H9 (cell line): ENCODE measurements around the gene PIK3R5. TPM values are rescaled to one million over a fixed set of nuclear protein-coding genes. Genes with fewer than 3 reads are reported as not detected.
A peak's percentile ranks its signal among the peaks of the same experiment; 100 is the strongest.

Experiments used
- DNase-seq: peaks from one replicate; pipeline ENCODE4 v3.0.0-alpha.2; 2017
- H2AFZ ChIP-seq: one replicate; pipeline ENCODE4 v1.6.1; 2013; ENCODE audit warnings: mild to moderate bottlenecking, low read length, control low read depth, moderate library complexity
- H2AK5ac ChIP-seq: 2 replicates; pipeline ENCODE4 v1.6.1; 2013; ENCODE audit warnings: low read length, control low read depth, mixed read lengths; ENCODE audit not compliant: insufficient read length
- H2BK120ac ChIP-seq: one replicate; pipeline ENCODE4 v1.6.1; 2013; ENCODE audit warnings: low read depth, mild to moderate bottlenecking, low read length, control low read depth, inconsistent platforms; ENCODE audit not compliant: poor library complexity, severe bottlenecking
- H2BK12ac ChIP-seq: 2 replicates; pipeline ENCODE4 v1.6.1; 2013; ENCODE audit warnings: low read length, control low read depth, mixed read lengths, low read depth; ENCODE audit not compliant: insufficient read length
- H2BK15ac ChIP-seq: 2 replicates; pipeline ENCODE4 v1.6.1; 2013; ENCODE audit warnings: low read depth, low read length, control low read depth
- H2BK20ac ChIP-seq: one replicate; pipeline ENCODE4 v1.6.1; 2013; ENCODE audit warnings: low read depth, mild to moderate bottlenecking, low read length, control low read depth, inconsistent platforms; ENCODE audit not compliant: poor library complexity, severe bottlenecking
- H2BK5ac ChIP-seq: 2 replicates; pipeline ENCODE4 v1.6.1; 2013; ENCODE audit warnings: low read length, control low read depth, mixed read lengths; ENCODE audit not compliant: insufficient read length
- H3K14ac ChIP-seq: 2 replicates; pipeline ENCODE4 v1.6.1; 2013; ENCODE audit warnings: low read length, control low read depth; ENCODE audit not compliant: insufficient read depth
- H3K18ac ChIP-seq: 2 replicates; pipeline ENCODE4 v1.6.1; 2013; ENCODE audit warnings: low read depth, mild to moderate bottlenecking, mixed read lengths, low read length, control low read depth; ENCODE audit not compliant: insufficient read length
- H3K23ac ChIP-seq: 2 replicates; pipeline ENCODE4 v1.6.1; 2013; ENCODE audit warnings: low read length, control low read depth, mixed read lengths, low read depth; ENCODE audit not compliant: insufficient read length
- H3K23me2 ChIP-seq: 2 replicates; pipeline ENCODE4 v1.6.1; 2013; ENCODE audit warnings: low read depth, mild to moderate bottlenecking, mixed read lengths, low read length, control low read depth; ENCODE audit not compliant: insufficient read length, poor library complexity, severe bottlenecking
- H3K27ac ChIP-seq: 2 replicates; pipeline ENCODE4 v1.5.1; 2013; ENCODE audit warnings: low read length, control low read depth, mixed read lengths, low read depth; ENCODE audit not compliant: insufficient read length
- H3K27me3 ChIP-seq: 2 replicates; pipeline ENCODE4 v1.6.1; 2013; ENCODE audit warnings: low read length, control low read depth, inconsistent platforms; ENCODE audit not compliant: insufficient read depth
- H3K4ac ChIP-seq: 2 replicates; pipeline ENCODE4 v1.6.1; 2013; ENCODE audit warnings: low read depth, mild to moderate bottlenecking, control low read depth, inconsistent platforms, low read length, moderate library complexity
- H3K4me1 ChIP-seq: 2 replicates; pipeline ENCODE4 v1.6.1; 2013; ENCODE audit warnings: low read length, control low read depth, inconsistent platforms; ENCODE audit not compliant: insufficient read depth
- H3K4me2 ChIP-seq: 2 replicates; pipeline ENCODE4 v1.6.1; 2013; ENCODE audit warnings: low read length, control low read depth, mixed read lengths; ENCODE audit not compliant: insufficient read length, insufficient read depth
- H3K56ac ChIP-seq: 2 replicates; pipeline ENCODE4 v1.6.1; 2013; ENCODE audit warnings: low read depth, mild to moderate bottlenecking, mixed read lengths, low read length, control low read depth; ENCODE audit not compliant: insufficient read length
- H3K79me1 ChIP-seq: 2 replicates; pipeline ENCODE4 v1.6.1; 2013; ENCODE audit warnings: low read depth, mild to moderate bottlenecking, moderate library complexity, low read length, control low read depth, inconsistent platforms; ENCODE audit not compliant: insufficient read depth, poor library complexity, severe bottlenecking
- H3K79me2 ChIP-seq: 2 replicates; pipeline ENCODE4 v1.6.1; 2013; ENCODE audit warnings: low read length, control low read depth, inconsistent platforms; ENCODE audit not compliant: insufficient read depth
- H3K9ac ChIP-seq: 2 replicates; pipeline ENCODE4 v1.6.1; 2013; ENCODE audit warnings: low read length, control low read depth, mixed read lengths; ENCODE audit not compliant: insufficient read length; ENCODE audit errors: extremely low read depth
- H3K9me3 ChIP-seq: one replicate; pipeline ENCODE4 v1.6.1; 2013; ENCODE audit warnings: low read depth, low read length, inconsistent platforms; ENCODE audit not compliant: control insufficient read depth
- H3T11ph ChIP-seq: one replicate; pipeline ENCODE4 v1.6.1; 2013; ENCODE audit warnings: mild to moderate bottlenecking, low read length, control low read depth, inconsistent platforms
- H4K20me1 ChIP-seq: one replicate; pipeline ENCODE4 v1.6.1; 2013; ENCODE audit not compliant: control insufficient read depth, insufficient read length, insufficient read depth
- H4K5ac ChIP-seq: 2 replicates; pipeline ENCODE4 v1.6.1; 2013; ENCODE audit warnings: low read depth, mild to moderate bottlenecking, mixed read lengths, low read length, control low read depth; ENCODE audit not compliant: insufficient read length
- H4K8ac ChIP-seq: replicated peaks from 2 replicates; pipeline ENCODE4 v1.6.1; 2013; ENCODE audit warnings: low read length, control low read depth, mixed read lengths, low read depth; ENCODE audit not compliant: insufficient read length
- H4K91ac ChIP-seq: 2 replicates; pipeline ENCODE4 v1.6.1; 2013; ENCODE audit warnings: low read depth, mild to moderate bottlenecking, moderate library complexity, mixed read lengths, low read length, control low read depth; ENCODE audit not compliant: insufficient read length
- H3K27ac Mint-ChIP-seq, 3 experiments: 2 replicates in 2 of 3; 3 replicates in 1 of 3; pipeline ENCODE4 v1.8.0; 2020 to 2021; ENCODE audit warnings: mixed read lengths in 3 of 3, mild to moderate bottlenecking in 1 of 3, moderate library complexity in 1 of 3
- H3K27me3 Mint-ChIP-seq: 2 replicates; pipeline ENCODE4 v1.8.0; 2021; ENCODE audit warnings: low read depth, mild to moderate bottlenecking, moderate library complexity, mixed read lengths
- H3K36me3 Mint-ChIP-seq, 3 experiments: 2 replicates in 2 of 3; 3 replicates in 1 of 3; pipeline ENCODE4 v1.8.0; 2020 to 2021; ENCODE audit warnings: low read depth in 3 of 3, mixed read lengths in 3 of 3; ENCODE audit not compliant: insufficient read depth in 1 of 3
- H3K4me1 Mint-ChIP-seq, 2 experiments: 2 replicates each; pipeline ENCODE4 v1.8.0; 2020; ENCODE audit warnings: mixed read lengths in 2 of 2
- H3K4me3 Mint-ChIP-seq, 2 experiments: 2 replicates in 1 of 2; 3 replicates in 1 of 2; pipeline ENCODE4 v1.8.0; 2020 to 2021; ENCODE audit warnings: mild to moderate bottlenecking in 2 of 2, mixed read lengths in 2 of 2, moderate library complexity in 1 of 2
- H3K9me3 Mint-ChIP-seq, 2 experiments: 2 replicates in 1 of 2; 3 replicates in 1 of 2; pipeline ENCODE4 v1.8.0; 2020; ENCODE audit warnings: mild to moderate bottlenecking in 2 of 2, mixed read lengths in 2 of 2, moderate library complexity in 1 of 2
- WGBS: extraction: QIAGEN DNeasy Blood & Tissue Kit; methylation state at CpG from one replicate; pipeline ENCODE4 v1.1.7; 2013; ENCODE audit warnings: missing lambda C conversion rate, low lambda C conversion rate, mixed read lengths; ENCODE audit not compliant: insufficient read length; ENCODE audit errors: extremely low coverage; 5-methylcytosine and 5-hydroxymethylcytosine counted together
- total RNA-seq: library from RNA; stranded (reverse); gene quantifications from 2 replicates; pipeline ENCODE4 v1.2.1, GENCODE V29; 2021
- TF ChIP-seq, protein P1 (sequence below): fragments of 200-600 bp; sonication (generic); conservative IDR thresholded peaks from 3 replicates; pipeline ENCODE4 v1.8.0; 2021; ENCODE audit warnings: antibody characterized with exemption, mild to moderate bottlenecking

Gene PIK3R5
- total RNA-seq, 1 experiment from 2014 or later: 1.4 TPM

GRCh38 chr17:8963647-8964258 is 1.8 kb downstream of the PIK3R5 start:
- peaks cover 3 to 18% (median 6%) of the 10 kb centered on the region in 3 experiments; a peak in 6 of 7 replicates for H3K36me3 Mint-ChIP-seq
- no peak for DNase-seq
- Histone ChIP-seq H3K4ac (no peak overlapping the region), H3K27ac (no peak overlapping the region), H2BK15ac (no peak overlapping the region), H3K56ac (no peak overlapping the region), H3K23me2 (peaks cover 6% of the 10 kb centered on the region), H3K4me1 (peaks cover 2% of the 10 kb centered on the region; the same call in 1 of the 2 replicates), H3K79me1 (no peaks in the 10 kb centered on the region), H3K4me2 (no peak overlapping the region), H3K14ac (no peak overlapping the region), H2BK5ac (no peak overlapping the region), H3K9ac (no peak overlapping the region), H2BK20ac (no peak overlapping the region), H2AK5ac (no peak overlapping the region), H4K8ac (no peak overlapping the region), H3K23ac (no peak overlapping the region), H3K9me3 (no peaks in the 10 kb centered on the region), H4K91ac (no peak overlapping the region), H2BK120ac (no peak overlapping the region), H2AFZ (no peak overlapping the region), H4K5ac (no peak overlapping the region), H4K20me1 (no peaks in the 10 kb centered on the region), H3K18ac (no peak overlapping the region), H3K79me2 (no peaks in the 10 kb centered on the region), H2BK12ac (no peak overlapping the region), H3K27me3 (0 out of 2 replicates have a peak, but pooled peaks cover 2% of the 10 kb centered on the region), H3T11ph (no peak overlapping the region)
- peaks cover 11 to 19% of the 10 kb centered on the region in 2 experiments for H3K4me1 Mint-ChIP-seq
- TF ChIP-seq, protein P1, sequence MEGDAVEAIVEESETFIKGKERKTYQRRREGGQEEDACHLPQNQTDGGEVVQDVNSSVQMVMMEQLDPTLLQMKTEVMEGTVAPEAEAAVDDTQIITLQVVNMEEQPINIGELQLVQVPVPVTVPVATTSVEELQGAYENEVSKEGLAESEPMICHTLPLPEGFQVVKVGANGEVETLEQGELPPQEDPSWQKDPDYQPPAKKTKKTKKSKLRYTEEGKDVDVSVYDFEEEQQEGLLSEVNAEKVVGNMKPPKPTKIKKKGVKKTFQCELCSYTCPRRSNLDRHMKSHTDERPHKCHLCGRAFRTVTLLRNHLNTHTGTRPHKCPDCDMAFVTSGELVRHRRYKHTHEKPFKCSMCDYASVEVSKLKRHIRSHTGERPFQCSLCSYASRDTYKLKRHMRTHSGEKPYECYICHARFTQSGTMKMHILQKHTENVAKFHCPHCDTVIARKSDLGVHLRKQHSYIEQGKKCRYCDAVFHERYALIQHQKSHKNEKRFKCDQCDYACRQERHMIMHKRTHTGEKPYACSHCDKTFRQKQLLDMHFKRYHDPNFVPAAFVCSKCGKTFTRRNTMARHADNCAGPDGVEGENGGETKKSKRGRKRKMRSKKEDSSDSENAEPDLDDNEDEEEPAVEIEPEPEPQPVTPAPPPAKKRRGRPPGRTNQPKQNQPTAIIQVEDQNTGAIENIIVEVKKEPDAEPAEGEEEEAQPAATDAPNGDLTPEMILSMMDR: no peak
- no peak overlapping the region for H3K27ac Mint-ChIP-seq
- H3K4me3 Mint-ChIP-seq: peak overlapping the region in 1 of 2 experiments; percentile 26; a peak in 2 of 5 replicates
- WGBS: no CpG with 5 or more reads among the region's 13 CpGs
- H3K27me3 Mint-ChIP-seq: peaks cover 40% of the 10 kb centered on the region
- peaks cover 5 to 19% of the 10 kb centered on the region in 2 experiments; a peak in 2 of 5 replicates for H3K9me3 Mint-ChIP-seq
